ENCODE results near the gene DNAJC15.
"Not testable (repeated sequence)": the region's sequence is repeated elsewhere in the genome, so short reads cannot be mapped to it uniquely, and the experiment has no call there.

Gene DNAJC15

DNA sequence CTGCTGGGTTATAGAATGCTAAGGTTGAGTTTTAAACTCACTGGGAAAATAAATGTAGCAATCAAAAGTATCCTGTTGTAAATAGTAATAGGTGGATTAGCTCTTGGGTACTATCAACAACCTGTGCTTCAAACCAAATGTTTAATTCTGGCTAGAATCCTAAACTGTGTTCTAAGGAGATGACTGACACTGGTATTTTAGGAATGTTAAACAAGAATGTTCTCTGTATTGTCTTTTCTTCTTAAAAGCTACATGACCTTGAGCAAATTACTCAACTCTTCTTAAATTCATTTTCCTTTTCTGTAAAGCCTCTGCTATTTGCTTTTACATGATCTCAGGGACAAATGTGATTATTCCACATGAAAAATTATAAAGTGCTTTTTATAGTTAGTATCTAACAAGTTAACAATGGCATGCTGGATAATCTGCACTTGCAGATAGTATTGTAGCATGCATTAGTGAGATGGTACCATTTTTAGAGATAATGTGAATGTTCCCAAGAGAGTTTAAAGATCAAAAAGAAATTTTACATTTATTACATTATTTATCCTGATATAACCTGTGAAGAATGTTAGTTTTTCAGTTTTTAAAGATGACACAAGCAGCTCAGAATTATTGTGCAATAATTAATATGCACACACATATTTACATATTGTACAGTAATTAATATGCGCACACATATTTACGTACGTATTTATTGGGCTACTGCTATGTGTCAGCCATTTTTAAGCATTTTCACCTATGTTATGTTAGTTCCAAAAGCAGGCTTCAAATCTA is 17.7 kb upstream of the DNAJC15 start:
- DNase-seq, result peak; percentile 59

DNA sequence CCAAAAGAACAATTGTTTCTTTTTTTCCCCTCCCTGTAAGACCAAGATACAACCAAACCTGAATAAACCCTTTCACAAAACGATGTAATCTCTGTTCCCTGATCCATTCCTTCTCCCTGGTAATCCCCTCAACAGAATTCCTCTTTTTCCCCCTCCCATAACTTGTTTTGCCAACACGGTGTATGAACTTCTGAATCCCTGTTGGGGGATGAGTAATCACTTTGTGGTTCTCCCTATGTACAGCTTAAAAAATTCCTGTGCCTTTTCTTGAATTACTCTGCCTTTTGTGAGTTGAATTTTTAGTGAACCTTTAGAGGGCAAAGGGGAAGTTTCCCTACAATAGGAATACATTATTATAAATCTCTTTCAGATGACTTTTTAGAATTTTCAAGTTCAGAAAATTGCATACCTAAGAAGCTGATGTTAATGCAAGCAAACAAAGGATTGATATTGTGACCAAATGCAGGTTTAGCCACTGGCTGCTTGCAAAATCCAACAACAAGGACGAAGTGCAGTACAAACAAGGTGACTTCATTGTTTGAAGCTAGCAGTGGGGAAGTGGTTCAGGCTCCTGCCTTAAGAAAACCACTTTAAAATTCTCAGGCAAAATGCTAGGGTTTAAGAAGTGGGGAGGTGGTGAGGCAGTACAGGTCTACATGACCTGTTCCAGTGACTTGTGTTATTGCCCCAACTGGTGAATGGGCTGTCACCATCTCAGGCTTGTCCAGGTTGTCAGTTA is 16.3 kb upstream of the DNAJC15 start:
- peak; percentile 56 for DNase-seq

DNA sequence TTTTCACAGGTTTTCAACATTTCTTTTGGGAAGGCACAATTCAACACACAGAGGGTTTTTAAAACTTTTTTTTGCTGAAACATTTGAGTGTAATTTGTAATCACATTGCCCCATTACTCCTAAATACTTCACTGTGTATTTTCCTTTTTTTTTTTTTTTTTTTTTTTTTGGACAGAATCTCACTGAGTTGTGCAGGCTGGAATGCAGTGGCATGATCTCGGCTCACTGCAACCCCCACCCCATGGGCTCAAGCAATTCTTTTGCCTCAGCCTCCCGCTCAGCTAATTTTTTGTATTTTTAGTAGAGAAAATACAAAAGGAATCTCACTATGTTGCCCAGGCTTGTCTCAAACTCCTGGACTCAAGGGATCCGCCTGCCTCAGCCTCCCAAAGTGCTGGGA is 14.8 kb upstream of the DNAJC15 start:
- no peak for DNase-seq

DNA sequence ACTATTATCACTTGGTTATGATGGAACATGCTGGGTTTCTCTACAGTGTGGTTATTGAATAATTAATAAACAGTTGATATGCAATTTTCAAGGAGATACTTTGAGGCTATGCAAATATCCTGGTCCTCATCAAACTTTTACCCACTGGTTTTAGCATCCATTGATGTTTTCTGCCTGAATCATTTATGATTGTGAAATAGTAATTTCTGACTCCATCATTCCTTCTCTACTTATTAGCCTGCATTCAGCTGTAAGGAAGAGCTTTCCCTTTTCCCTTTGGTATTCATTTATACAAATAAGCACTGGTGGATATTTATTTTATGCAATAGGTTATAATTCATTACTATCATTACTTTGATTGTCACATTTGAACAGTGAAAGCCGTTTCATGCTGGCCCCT is 13.9 kb upstream of the DNAJC15 start:
- DNase-seq, result peak; percentile 78

DNA sequence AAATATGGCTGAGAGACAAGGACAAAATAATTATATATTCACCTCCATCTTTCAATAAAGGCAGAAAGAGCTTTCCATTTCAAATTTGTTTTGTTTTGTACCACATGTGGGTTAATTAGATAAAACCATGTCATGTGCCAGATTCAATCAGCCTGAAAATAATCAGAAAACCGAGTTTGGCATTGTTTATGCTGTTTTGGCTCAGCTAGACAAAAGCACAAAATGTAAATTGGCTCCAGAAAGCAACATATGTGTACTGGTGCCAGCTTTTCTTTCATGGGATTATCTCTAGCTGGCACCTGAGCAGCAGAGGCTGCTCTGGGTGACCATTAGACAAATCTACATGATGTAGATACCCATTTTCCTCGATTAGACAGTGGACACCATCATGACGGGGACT is 9.2 kb upstream of the DNAJC15 start:
- no peak for DNase-seq

DNA sequence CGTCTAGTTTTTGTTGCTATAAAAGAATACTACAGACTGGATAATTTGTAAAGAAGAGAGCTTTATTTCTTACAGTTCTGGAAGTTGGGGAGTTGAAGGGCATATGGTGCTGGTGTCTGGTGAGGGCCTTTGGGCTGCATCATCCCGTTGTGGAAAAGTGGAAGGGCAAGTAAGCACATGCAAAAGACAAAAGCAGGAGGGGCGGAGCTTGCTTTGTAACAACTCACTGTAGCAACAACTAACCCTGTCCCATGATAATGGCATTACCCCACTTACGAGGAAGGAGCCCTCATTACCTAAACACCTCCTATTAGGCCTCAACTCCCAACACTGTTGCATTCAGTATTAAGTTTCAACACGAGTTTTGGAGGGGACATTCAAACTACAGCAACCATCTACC is 7.2 kb upstream of the DNAJC15 start:
- DNase-seq, result no peak

DNA sequence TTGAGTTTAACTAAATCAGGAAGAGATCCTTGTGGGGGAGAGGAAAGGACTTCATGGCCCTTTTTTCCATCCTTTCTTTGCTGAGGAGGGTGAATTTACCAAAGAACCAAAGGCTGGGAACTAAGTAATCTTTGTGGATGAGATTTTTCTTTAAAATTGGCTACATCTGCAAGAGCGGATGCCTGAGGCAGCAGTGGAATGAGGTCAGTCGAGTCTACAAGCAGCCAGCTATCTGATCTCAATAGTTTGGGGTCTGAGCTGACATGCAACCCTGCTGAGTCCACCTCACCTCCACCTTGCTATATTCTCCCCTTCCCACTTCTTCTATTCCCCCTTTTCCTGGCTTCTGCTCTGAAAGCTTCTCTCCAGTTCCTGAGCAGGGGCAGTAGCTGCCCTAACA is 3.6 kb upstream of the DNAJC15 start:
- no peak for DNase-seq

DNA sequence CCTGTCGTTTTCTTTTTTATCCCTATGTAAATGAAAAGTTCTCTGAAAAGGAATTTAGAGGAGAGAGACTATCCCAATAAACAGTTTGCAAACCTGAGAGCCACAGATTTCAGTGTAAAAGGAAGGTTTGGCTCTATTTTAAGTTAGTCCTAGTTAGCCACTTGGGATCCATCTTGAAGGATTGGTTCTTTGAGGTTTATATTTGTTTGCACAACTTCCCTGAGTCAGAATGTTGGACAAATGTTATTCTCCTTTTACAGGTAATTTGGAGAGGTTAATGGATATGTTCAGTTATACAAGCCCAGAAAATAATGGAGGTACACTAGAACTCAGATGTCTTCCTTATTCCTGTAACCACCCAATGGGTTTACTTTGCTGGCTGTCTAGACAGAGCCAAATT is 2.6 kb upstream of the DNAJC15 start:
- DNase-seq, result no peak

DNA sequence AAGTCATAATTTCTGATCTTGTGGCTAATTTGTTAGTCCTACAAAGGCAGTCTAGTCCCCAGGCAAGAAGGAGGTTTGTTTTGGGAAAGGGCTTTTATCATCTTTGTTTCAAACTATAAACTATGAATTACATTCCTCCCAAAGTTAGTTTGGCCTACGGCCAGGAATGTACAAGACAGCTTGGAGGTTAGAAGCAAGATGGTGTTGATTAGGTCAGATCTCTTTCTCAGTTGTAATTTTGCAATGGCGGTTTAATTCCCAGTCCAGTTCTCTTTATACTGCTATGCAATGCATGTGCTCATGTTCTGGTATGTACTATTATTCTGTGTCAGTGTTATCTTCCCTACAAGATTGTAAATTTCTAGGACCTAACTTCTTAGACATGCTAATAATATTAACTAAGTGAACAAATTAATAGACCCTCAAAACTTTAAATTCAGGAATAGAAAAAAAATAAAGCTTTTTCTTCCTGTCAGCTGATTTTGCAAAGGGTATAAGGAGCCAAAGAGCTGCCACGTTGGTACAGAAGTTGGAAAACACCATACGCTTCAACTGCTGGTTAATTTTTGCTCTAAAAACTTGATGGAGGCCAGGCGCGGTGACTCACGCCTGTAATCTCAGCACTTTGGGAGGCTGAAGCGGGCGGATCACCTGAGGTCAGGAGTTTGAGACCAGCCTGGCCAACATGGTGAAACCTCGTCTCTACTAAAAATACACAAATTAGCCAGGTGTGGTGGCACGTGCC is 1.3 kb upstream of the DNAJC15 start:
- DNase-seq, result no peak

DNA sequence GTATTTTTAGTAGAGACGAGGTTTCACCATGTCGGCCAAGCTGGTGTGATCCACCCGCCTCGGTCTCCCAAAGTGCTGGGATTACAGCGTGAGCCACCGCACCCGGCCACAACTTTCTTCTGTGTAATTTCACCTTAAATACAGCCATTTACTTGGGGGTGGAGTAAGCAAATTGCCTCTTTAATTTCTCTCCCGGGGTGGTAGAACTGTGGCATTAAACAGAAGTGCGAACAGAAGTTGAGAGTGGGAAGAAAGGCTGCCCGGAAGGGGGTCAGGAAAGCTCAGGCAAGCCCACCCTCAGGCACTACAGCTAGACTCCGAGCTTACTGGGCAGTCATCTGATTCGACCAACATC is 475 bp upstream of the DNAJC15 start:
- DNase-seq, result no peak

DNA sequence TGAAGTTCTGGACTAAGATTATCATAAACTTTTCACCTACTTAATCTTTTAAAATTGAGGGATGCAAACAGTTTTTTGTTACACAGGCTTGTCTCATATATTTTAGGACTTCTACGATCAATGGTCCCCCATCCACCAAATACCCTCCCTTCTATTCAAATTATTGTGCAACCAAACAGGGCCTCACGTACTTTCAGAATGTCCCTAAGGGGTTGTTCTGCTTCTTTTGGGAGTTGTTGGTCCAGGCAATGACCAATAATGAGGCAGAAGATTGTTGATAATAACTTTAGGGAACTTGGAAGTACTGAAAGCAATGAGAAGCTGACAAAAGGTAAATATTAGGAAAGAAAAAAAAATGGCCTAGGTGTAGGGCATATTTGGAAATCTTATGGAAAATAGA is 2.9 kb downstream of the DNAJC15 start:
- DNase-seq, result no peak

DNA sequence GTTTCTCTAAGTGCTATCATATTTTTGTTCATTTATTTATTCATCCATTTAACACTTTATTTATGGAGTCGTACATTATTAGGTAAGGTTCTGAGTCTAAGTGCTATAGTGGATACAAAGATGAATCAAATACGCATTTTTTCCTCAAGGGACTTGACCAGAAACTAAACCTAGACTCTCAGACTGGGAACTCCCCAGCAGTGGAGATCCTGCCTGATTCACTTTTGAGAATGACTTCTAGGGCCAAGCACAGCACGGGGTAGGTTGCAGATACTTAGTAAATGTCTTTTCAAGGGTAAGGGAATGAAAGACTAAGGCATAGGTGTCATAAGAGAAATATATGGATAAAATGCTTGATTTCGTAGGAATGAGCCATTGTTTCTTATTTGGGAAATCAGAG is 7.2 kb downstream of the DNAJC15 start:
- no peak for DNase-seq

DNA sequence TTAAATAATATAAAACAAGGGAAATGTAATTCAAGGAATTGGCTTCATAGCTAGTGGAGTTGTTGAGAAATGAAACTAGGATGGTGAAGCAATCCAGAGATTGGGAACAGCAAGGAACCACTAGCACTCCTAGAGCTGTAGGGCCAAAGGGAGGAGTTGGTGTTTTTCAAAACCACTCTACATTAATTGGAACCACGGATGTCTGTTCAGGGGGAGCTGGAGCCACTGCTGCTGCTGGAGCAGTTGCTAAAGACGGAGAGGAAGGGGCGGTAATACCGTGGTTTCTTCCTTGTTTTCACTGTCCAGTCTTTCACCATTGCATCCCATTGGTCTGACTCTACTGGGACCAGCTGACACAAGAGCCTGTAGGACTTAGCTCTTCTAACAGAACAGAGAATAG is 8.5 kb downstream of the DNAJC15 start:
- DNase-seq, result no peak

DNA sequence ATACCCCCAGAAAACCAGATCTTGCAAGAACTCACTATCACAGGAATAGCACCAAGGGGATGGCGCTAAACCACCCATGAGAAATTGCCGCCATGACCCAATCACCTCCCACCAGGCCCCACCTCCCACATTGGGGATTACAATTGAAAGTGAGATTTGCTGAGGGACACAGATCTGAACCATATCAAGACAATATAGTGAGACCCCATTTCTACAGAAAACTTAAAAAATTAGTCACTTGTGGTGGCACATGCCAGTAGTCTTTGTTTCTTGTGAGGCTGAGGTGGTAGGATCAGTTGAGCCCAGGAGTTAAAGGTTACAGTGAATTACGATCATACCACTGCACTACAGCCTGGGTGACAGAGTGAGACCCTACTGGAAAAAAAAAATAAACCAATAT is 9.7 kb downstream of the DNAJC15 start:
- no peak for DNase-seq

DNA sequence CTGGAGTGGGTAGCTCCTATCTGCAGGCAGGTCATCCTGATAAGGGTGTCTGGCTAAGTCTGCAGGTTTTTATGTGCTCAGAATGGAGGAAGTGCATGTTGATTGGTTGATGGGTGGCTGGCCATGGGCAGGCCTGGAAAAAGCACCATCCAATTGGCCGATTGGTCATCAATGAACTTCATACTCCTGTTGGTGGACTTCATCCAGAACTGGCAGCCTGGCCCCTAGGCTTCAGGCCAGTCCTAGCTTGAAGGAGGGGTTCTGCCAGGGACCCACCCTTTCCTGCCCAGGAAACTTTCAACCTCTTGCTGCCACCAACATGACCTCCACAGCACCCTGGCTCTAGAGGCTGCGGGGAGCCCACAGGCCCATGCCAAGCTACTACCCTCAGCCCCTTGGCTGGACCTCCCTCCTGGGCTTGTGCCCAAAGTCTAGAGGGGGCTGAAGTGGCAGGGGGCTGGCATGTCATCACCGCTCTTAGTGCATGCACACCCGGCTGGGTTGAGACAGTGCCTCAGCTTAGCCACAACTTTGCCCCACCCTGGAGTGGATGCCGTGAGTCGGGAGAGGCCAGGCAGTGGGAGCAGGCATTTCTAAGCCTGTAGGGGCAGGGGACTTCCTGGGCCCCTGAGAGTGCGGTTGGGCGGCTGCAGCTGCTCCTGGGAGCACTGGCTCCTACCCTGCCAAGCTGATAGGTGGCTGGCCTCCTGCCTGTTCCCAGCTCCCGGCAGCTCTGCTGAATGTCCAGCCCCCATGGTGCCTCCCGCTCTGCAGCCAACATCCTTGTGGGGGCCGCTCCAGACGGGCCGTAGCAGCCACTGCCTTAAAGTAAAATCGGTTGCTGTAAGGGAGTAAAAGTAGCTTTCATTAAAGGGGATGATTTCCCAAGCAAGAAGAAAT is 13.2 kb downstream of the DNAJC15 start:
- DNase-seq, result no peak

DNA sequence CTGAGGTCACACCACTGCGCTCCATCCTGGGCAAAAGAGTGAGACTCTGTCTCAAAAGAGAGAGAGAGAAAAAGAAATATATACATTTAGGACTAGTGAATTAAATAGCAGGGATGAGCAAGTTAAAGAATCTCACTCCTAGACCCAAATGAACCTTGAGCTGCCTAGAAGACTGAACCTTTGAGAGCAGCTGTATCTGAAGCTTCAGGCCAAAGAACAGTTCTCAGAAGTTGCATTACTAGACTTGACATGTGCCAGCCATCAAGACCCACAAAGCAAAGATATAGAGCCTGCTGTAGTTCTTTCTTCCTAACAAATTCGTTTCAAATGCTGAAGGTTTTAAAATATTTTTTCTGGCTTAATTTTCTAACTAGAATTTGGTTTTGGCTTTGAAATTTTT is 16.6 kb downstream of the DNAJC15 start:
- DNase-seq, result no peak

DNA sequence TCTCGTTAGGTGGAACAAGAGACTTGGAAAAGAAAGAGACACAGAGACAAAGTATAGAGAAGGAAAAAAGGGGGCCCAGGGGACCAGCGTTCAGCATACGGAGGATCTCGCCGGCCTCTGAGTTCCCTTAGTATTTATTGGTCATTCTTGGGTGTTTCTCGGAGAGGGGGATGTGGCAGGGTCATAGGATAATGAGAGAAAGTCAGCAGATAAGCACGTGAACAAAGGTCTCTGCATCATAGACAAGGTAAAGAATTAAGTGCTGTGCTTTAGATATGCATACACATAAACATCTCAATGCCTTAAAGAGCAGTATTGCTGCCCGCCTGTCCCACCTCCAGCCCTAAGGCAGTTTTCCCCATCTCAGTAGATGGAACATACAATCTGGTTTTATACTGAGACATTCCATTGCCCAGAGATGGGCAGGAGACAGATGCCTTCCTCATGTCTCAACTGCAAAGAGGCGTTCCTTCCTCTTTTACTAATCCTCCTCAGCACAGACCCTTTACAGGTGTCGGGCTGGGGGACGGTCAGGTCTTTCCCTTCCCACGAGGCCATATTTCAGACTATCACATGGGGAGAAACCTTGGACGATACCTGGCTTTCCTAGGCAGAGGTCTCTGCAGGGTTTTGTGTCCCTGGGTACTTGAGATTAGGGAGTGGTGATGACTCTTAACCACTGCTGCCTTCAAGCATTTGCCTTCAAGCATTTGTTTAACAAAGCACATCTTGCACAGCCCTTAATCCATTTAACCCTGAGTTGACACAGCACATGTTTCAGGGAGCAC is 17.4 kb downstream of the DNAJC15 start:
- not testable (repeated sequence) for DNase-seq

DNA sequence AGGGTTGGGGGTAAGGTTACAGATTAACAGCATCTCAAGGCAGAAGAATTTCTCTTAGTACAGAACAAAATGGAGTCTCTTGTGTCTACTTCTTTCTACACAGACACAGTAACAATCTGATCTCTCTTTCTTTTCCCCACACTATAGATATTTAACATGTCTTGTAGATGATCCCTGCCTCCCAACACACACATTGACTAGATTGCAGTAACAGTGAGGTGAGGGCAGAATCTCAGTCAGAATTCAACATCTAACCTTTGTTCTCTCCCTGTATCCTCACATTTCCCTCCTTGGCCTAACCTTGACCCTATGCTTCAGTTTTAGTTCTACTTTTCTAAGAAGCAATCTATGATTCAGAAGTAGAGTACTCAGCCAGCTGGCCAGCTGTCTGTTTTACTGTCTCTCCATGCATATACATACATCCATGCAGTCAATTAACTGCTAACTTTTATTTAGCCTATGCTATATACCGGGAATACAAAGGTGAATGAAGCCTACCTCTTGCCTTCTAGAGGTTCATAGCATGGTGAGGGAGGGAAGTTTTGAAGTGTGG is 18.1 kb downstream of the DNAJC15 start:
- DNase-seq, result peak; percentile 40

DNA sequence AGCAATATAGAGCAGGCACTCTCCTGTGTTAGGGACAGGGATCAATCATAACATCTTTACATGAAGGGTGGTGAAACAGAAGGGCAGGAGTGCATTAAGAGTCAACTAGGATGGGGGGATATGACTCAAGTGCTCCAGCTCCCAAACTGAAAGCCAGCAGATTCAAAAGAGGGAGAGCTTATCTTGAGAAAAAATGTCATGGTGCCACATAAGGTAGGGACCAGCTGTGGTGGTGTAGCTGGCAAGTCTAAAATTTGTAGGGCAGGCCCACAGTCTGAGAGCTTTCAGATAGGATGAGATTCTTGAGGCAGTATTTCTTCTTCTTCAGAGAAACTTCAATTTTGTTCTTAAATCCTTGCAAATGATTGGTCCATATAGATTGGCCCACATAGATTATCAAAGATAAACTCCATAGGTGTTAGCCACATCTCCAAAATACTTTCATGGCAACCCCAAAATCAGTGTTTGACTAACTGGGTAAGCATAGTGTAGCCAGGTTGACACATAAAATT is 19.1 kb downstream of the DNAJC15 start:
- DNase-seq, result no peak

DNA sequence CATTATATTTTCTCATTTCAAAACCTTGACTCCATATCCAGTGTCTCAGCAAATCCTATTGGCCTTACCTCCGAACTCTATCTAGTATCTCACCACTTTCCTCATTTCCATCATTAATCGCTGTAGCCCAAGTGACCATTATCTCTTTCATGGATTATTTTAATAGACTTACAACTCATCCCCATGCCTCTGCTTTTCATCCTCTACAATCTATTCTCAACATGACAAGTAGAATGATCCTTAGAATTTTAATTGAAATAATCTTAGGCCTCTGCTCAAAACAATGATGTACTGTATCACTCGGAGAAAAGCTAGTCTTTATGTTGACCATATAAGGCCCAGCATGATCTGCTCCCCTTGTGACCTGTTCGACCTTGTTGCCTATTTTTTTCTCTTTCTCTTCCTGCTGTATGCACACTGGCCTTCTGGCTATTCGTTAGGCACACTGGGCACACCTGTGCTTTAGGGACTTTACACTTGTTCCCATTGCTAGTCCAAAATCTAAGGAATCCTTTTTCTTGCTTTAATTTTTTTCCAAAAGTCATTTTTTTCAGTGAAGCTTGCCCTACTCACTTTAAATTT is 21.4 kb downstream of the DNAJC15 start:
- DNase-seq, result no peak

DNA sequence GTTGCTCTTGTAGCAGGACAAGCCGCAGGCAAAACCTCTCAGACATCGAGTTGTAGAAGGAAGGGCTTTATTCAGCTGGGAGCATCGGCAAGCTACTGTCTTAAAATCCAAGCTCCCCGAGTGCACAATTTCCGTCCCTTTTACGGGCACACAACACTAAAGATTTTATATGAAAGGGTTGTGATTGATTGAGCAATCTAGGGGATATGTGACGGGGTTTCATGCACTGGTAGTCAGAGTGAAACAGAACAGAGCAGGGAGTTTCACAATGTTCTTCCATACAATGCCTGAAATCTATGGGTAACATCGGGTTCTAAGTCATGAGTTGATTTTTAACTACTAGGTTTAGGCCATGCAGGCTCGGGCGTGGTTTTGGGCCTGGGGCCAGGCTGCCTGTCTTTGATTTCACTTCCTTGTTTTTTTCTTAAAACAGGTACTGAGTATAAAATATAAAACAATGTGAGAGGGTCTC is 22.0 kb downstream of the DNAJC15 start:
- not testable (repeated sequence) for DNase-seq

Measured in HCEC 1CT (cell line).